NCI-H345 treated with DMSO at 0.1 percent for 48 hours (cell line): ENCODE data around the gene PRXL2B.
A peak's percentile ranks its signal among the peaks of the same experiment; 100 is the strongest.
"Not testable (repeated sequence)": the region's sequence is repeated elsewhere in the genome, so short reads cannot be mapped to it uniquely, and the experiment has no call there.

ENCODE experiments used
- DNase-seq: peaks from one replicate; lab custom pipeline; 2025; ENCODE audit not compliant: unreplicated experiment; lab: John Stamatoyannopoulos, UW

PRXL2B gene, protein sequence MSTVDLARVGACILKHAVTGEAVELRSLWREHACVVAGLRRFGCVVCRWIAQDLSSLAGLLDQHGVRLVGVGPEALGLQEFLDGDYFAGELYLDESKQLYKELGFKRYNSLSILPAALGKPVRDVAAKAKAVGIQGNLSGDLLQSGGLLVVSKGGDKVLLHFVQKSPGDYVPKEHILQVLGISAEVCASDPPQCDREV

DNA sequence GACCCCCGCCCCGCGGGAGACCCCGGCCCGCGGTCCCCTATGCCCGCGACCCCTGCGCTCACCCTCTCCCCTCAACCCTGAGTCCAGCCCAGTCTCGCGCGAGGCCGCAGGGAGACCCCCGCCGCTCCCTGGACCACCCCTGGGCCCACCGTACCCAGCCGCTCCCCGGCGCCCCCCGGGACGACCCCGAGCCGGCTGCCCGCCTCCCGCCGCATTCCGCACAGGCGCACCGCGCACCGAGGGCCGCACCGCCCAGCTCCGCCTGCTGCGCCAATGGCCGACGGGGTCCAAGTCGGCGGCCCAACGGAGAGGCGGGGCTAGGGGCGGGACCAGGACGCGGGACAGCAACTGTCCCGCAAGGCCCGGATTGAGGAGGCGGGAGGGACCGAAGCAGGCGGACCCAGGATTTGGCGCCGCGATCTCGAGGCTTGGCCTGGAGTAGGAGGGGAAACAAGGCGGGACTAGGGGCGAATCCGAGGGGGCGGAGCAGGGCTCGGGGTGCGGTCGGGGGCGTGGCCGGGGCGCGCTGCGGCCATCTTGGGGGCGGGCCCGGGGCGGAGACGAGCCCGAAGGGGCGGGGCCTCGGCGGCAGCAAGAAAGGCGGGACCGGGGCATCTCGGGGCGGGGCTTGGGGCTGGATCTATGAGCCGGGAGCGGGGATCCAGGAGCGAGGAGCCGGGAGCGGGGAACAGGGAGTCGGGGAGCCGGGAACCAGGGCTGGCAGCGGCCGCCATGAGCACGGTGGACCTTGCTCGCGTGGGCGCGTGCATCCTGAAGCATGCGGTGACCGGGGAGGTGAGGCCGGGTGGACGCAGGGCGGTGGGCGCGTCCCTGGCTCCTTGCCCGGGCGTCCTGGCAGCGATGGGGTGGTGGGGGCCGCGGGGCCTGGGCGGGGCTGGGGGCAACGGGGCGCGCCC is at the start of gene PRXL2B:
PRXL2B (plus strand) TSS at position 624 of the 917 bp plus-strand sequence; CDS start at position 733, 109 bp downstream.
- peak; percentile 93 for DNase-seq

DNA sequence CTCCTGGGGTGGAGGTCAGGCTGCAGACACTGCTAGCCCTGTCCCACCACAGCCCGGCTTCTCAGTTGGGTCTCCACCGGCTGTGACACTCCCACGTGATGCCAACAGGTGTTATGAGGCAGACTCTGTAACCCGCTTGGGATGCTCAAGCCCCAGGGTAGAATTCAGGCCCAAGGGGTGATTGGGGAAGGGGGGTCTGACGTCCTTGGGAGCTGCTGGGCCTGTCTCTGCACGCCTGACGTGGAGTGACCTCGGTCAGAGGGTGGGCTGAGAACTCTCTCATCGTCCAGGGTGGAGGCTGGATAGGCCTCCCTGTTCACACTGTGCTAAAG is 48.8 kb upstream of the PRXL2B start:
- no peak for DNase-seq

DNA sequence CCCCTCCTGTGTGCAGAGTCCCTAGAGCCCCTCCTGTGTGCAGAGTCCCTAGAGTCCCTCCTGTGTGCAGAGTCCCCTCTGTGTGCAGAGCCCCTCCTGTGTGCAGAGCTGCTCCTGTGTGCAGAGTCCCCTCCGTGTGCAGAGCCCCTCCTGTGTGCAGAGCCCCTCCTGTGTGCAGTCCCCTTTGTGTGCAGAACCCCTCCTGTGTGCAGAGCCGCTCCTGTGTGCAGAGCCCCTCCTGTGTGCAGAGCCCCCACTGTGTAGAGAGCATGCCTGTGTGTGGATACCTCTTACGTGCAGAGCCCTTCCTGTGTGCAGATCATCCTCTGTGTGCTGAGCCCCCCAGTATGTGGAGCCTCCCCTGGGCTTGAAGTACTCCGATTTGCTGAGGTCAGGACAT is 48.2 kb upstream of the PRXL2B start:
- no peak for DNase-seq

DNA sequence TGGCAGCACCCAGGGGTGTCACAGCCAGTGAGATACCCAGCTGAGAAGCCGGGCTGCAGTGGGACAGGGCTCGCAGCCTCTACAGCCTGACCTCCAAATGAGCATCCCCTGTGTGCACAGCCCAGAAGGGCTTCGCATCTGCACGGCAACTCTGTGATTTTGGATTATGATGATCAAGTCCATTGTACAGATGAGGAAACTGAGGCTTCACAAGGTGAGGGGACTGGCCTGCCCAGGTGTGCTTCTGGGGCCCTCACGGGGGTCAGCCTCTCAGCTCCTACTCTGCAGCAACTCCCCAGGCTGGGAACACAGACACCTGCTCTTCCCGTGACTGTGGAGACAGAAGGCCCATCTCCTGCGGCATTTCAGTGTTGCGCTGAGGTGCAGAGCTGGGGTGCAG is 47.7 kb upstream of the PRXL2B start:
- DNase-seq, result no peak

DNA sequence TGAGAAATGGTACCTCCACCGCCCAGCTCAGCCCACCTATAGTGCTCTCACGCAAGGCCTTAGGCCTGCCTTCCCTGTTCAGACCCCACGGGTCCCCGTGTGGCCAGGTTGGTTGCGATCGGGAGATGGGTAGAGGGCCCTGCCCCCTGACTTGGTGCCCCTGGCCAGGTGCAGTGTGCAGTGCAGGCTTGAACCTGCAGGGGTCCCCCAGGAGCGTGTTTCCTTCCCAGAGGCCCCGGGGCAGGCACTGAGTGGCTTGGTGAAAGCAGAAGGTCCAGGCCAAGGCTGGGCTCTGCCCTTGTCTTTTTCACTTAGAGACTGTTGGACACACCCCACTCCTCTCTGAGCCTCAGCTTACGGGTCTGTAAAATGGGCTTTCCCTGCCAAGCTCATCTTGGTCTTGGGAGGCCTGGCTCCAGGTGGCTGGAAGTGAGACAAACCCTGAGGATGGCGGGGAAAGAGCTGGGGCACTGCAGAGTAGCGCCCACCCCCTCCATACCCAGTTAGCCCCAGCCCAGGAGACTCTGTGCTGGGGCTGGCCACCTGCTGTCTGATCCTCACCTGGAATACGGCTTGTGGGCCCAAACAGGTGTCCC is 47.2 kb upstream of the PRXL2B start:
- DNase-seq, result no peak

DNA sequence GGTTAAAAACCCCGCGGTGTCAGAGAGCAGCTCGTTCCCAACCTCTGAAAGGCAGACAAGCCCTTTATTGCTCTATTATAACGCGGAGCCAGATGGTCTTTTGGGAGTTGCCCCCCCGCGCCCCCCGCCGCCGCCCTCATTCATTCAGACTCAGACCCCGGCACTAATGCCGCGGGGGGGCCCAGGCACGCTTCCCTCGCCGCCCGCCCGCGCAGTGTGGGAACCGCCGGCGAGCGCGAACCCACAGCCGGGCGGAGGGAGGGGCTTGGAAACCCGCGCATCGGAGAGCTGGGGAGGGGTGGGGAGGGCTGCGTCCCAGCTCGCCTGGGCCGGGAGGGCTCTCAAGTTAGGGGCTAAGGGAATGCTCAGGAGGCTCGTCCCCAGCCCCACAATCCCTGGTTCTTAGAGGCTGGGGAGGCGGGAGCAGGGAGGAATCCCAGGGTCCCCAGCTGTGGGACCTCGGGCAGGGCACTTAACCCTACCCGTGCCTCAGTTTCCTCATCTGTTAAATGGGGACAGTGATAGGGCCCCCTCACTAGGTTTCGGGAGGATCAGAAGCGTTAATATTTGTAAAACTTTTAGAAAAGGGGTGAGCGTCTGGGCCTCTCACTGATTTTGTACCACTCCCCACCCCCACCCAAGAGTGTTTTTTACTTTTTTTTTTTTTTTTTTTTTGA is 45.6 kb upstream of the PRXL2B start:
- DNase-seq, result no peak

DNA sequence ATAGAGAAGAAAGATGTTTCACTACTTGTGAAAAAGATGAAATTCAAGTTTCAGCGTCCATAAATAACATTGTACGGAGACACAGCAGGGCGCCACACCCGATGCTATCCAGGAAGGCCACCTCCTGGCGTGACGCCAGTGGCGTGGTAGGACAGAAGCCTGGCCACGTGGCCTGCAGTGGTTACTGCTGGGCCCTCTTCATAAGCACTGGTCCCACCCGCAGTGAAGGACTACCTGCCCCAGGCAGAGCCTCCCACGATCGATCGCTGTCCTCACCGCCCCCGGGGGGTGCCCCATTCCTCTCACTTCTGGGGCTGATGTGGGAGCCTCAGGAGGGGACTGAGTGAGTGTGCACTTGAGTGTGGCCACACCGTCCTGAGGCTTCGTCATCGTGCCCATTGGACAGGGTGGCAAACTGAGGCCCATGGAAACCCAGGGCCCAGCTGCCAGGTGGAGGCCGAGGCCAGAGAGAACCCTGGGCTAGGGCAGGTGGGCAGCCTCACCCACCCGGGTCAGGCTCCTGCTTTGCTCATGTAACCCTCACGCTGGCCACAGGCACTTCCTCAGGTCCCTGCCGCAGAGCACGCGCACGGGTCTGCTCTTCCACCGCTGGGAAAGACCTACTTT is 44.8 kb upstream of the PRXL2B start:
- peak; percentile 58 for DNase-seq

DNA sequence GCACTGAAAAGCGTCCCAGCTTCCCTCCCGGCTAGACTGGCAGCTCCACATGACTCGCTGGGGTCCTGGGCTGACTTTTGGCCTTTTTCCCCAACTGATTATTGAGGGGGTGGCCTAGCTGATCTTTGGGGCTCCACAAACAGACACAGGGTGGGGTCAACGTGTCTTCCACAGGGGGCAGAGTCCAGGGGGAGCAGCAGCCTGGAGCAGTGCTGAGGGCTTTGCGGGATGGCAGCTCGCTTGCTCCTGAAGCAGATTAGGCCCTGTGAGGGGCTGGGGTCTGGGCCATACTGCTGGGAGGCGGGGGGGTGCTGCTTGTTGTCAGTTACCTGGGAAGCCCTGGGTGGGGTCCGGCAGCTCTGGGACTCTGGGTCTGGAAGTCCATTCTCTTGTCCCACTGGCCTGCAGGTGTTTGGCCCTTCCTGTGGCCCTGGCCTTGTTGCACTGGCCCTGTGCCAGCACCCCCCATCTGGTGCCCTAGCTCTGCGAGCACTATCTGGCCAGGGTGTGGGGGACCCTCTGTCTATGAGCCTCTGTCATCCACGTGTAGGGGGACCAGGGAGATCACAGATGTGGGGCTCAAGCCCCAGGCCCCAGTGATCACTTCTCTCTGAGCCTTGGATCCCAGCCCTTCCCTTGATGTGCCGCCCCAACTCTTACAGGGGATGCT is 44.2 kb upstream of the PRXL2B start:
- no peak for DNase-seq

DNA sequence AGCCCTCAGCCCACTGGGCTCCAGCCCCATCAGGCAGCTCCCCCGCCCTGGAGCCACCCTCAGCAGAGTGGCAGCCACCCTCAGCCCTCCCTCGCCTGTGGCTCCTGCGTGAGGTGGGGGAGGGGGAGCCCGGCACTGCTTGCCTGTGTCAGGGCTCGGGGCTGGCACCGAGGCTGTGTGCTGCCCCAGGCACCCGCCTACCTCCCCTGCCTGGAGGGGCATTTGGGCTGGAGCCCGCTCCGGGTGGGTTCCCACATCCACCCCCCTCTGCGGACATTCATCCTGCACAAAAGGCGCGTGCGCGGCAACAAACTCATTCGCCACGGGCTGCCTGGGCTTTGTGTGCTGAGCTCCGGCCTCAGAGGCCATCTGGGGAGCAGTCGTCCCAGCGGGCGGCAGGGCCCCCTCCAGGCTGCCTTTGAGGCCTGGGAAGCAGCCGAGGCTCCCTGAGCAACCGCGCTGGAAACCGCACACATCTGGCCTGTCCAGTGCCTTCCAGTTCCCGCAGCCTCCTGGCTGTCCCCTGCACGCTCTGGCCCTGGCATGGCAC is 43.0 kb upstream of the PRXL2B start:
- DNase-seq, result no peak

DNA sequence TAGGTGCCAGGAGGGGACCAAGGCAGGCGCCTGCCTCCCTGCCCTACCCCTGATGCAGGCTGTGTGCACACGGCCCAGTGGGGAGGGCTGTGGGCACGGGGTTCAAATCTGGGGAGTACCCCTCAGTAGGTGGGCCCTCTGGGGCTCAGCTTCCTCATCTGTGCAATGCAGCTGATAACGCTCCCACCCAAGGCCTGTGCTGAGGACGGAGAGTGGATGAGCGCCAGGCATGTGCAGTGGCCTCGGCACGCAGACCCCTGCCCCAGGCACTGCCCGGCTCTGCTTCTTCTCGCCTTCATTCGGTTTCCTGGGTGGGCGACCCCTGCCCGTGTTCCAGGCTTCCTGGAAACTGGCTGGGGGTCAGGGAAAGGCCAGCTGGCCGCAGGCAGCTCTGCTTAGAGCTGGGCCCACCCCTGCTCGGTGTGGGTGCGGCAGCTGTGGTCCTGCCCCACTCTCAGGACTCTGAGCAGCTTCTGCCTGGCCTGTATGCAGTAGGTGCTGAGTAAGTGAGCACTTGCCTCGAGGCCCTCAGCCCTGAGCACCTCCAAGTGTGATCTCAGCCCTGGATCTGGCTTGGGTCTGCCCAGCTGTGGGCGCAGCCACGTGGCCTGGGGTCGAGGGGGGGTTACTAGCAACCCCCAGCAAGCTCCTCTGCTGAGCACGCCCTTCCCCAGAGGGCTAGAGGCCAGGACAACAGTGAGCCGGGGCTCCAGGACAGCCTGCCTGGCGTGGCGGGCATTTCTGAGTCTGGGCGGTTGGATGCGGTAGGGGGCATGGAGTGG is 42.3 kb upstream of the PRXL2B start:
- DNase-seq, result no peak

DNA sequence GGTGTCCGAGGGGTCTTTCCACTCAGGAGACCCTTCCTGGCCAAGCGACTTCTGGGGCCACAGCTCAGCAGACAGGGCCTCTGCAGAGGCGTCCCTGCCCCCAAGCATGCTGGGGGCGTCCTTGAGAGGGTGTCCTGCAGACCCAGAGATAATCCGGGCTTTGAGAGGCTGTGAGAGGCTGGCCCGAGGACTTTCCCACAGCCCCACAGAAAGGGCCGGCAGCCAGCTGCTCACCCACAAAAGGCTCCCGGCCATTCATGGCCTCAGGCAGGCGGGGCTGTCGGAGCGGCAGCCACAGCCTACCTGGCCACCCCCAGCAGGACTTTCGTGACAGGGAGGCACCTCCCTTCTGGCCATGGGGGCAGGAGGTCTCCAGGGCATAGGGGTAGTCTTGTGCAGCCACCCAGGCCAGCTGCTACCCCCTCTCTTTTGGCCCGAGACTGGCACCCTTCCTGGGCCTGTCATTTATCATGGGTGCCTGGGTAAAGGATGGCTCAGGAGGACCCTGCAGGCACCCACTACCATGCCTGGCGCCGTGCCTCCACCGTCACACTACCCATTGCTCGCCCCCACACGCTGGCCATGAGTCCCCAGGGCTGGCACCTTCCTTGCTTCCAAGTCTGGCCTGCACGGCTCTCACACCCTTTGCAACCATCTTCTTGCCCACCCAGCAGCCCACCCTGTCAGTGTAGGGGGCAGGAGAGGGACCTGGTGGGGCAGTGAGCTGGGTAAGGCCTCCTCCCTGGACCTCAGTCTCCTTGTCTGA is 41.5 kb upstream of the PRXL2B start:
- no peak for DNase-seq

DNA sequence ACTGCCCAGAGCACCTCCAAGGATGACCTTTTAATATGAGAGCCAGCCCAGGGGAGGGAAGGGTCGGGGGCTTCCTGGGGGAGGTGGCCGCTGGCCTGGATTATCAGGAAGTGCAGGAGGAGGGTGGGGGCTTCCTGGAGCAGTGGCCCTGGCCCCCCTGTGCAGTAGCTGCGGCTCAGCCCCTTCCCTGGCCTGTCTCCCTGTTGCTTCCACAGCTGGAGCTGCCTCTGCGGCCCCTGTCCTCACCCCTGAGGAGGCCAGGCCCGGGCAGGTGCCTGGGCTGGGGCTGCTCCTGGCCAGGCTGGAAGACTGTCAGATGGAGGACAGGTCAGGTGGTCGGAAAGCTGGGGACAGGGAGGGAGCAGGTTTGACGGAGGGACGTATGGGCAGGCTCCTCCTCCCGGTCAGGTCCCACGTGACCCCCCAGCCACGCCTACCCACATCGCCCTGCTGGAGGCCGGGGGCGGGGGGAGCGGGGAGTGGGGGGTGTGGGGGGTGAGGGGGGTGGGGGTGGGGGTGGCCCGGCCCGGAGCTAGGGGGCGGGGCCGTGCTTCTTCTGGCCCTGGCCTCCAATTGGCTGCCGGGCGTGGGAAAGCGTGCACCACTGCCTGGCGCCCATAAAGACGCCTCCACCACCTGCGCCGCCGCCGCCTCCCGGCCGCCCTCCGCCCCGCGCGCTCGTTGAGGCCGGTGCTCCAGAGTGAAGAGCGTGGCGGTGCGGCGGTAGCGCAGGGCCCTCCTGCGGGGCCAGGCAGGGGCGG is 40.6 kb upstream of the PRXL2B start:
- peak; percentile 76 for DNase-seq

DNA sequence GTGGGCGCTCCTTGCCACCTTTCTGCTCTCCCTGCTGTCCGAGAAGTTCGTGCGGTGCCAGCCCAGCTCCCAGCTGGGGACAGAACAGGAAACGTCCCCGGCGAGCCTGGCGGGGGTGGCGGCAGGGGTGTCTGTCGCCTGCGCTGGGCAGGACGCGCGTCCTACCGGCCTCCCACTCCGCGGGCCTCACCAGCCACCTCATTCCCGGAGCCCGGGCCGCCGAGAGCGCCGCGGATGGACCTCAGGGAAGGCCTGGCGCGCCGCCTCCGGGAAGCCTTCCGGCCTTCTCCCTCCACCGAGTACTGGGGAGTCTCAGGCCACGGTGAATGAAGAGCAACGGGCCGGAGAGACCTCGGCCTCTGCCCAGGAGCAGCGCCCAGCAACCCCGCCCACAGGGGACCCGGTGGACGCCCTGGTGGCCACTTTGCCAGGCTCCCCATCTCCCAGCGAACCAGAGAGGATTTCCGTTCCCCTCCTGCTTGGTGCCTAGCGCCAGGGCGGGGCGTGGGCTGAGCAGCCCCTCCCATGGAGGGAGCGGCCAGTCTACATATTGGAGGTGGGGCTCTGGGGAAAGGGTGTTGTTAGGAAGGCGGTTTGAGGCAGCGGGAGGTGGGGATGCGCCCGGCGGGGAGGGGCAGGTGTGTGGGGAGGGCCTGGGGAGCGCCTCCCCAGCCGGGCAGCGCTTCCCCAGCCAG is 39.9 kb upstream of the PRXL2B start:
- peak; percentile 83 for DNase-seq

DNA sequence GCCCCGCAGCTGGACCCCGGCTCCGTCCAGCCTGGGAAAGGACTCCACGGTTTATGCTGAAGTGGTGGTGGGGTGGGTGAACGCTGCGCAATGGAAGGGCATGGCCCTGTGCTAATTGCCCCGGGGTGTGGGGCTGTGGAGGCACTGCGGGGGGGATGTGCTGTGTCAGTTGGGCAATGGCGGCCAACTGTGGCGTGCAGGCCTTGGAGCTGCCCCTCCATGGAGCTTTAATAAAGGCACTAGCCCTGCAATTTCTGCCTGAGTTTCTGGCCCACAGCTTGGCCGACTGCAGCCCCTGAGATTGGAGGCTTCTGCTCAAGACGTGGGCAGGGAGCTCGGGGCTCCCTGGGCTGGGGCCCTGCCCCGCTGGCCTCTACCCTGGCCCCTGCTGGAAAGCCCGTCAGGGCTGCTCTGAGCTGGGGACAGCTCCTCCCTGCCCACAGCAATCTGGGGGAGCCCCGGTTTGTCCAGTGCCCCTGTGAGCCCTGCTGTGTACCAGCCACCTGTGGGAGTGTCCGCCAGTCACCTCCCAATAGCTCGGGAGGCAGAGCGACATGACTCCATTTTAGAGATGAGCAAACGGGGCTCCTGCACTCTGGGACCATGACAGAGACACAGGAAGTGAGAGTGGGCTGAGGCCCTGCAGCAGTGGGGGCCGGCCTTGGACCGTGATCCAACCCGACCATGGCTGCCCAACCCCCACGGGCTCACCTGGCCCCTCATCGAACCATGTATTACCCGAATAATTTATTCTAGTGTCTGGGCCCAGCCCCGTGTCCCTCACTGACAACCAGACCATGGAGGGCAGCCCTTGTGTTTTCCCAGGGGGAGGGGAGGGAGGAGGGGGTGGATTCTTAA is 39.1 kb upstream of the PRXL2B start:
- peak; percentile 61 for DNase-seq

DNA sequence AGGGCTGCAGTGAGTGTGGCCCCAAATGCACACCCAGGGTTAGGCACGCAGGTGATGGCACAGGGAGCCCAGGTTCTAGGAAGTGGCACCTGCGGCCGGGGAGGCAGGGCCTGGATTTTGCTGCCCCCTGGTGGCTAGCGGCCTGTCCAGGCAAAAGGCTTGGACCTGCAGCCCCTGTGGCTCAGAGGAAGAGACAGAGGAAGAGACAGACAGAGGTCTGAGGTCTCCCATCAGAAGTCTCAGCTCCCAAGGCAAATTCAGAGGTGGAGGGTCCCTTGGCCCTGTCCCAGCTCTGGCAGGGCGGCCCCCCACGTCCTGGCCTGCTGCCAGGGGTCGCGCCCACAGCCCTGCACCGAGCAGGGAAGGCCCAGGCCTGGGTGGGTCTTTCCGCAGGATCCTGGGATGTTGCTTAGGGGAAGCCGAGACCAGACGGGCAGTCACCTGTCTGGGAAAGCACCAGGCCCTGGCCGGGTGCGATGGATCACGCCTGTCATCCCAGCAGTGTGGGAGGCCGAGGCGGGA is 38.4 kb upstream of the PRXL2B start:
- peak; percentile 65 for DNase-seq

DNA sequence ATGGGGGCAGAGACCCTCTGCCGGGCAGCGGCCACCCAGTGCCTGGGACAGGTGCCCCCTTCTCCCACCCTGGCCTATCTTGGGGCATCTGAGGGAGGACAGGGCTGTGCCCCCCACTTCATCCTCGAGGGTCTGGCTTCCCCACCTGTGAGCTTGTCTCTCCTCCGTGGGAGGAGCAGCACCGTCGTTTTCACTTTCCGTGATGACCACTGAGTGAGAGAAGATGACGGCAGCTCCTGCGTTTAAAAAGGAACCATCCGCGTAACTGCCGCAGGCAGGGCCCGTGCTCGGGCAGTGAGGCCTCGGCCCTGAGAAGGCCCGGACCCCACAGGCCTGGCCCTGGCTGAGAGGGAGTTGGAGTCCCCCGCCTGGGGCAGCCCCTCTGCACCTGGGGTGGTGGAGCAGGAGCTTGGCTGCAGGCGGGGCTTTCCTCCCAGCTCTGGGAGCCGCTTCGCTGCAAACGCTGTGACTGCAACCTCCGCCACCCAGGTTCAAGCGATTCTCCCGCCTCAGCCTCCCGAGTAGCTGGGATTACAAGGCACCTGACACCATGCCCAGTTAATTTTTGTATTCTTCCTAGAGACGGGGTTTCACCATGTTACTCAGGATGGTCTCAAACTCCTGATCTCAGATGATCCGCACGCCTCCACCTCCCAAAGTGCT is 37.1 kb upstream of the PRXL2B start:
- not testable (repeated sequence) for DNase-seq
